Panc1 (cell line): ENCODE results near the gene TFEB.

Experiments
- POLR2AphosphoS5 ChIP-seq: IDR thresholded peaks from 2 replicates; pipeline ENCODE4 v1.6.1; 2012; ENCODE audit warnings: mild to moderate bottlenecking, low read depth, low read length, moderate library complexity
- SIN3A ChIP-seq: IDR thresholded peaks from 2 replicates; pipeline ENCODE4 v1.6.1; 2012; ENCODE audit warnings: low read depth, mild to moderate bottlenecking, low read length, moderate library complexity, borderline replicate concordance; ENCODE audit not compliant: insufficient read depth
- TCF7L2 ChIP-seq: IDR thresholded peaks from 2 replicates; pipeline ENCODE4 v1.6.1; 2011; ENCODE audit warnings: mild to moderate bottlenecking, low read depth, low read length, inconsistent platforms
- TF ChIP-seq, protein P1 (sequence below): fragments of 450-650 bp; IDR thresholded peaks from 2 replicates; pipeline ENCODE4 v1.5.1; 2017; ENCODE audit warnings: mild to moderate bottlenecking
- TF ChIP-seq, protein P2 (sequence below), 2 experiments: IDR thresholded peaks; 2 replicates each; pipeline ENCODE4 v1.6.1; 2011 to 2012; ENCODE audit warnings: low read depth in 2 of 2, control low read depth in 1 of 2, low read length in 1 of 2, mild to moderate bottlenecking in 1 of 2, moderate library complexity in 1 of 2; ENCODE audit not compliant: insufficient read depth in 1 of 2

GRCh38 chr6:41748102-41748477 is 12.7 kb upstream of the TFEB start:
- TF ChIP-seq, protein P1, sequence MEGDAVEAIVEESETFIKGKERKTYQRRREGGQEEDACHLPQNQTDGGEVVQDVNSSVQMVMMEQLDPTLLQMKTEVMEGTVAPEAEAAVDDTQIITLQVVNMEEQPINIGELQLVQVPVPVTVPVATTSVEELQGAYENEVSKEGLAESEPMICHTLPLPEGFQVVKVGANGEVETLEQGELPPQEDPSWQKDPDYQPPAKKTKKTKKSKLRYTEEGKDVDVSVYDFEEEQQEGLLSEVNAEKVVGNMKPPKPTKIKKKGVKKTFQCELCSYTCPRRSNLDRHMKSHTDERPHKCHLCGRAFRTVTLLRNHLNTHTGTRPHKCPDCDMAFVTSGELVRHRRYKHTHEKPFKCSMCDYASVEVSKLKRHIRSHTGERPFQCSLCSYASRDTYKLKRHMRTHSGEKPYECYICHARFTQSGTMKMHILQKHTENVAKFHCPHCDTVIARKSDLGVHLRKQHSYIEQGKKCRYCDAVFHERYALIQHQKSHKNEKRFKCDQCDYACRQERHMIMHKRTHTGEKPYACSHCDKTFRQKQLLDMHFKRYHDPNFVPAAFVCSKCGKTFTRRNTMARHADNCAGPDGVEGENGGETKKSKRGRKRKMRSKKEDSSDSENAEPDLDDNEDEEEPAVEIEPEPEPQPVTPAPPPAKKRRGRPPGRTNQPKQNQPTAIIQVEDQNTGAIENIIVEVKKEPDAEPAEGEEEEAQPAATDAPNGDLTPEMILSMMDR: no peak
- no peak for TF ChIP-seq SIN3A
- TF ChIP-seq, protein P2, sequence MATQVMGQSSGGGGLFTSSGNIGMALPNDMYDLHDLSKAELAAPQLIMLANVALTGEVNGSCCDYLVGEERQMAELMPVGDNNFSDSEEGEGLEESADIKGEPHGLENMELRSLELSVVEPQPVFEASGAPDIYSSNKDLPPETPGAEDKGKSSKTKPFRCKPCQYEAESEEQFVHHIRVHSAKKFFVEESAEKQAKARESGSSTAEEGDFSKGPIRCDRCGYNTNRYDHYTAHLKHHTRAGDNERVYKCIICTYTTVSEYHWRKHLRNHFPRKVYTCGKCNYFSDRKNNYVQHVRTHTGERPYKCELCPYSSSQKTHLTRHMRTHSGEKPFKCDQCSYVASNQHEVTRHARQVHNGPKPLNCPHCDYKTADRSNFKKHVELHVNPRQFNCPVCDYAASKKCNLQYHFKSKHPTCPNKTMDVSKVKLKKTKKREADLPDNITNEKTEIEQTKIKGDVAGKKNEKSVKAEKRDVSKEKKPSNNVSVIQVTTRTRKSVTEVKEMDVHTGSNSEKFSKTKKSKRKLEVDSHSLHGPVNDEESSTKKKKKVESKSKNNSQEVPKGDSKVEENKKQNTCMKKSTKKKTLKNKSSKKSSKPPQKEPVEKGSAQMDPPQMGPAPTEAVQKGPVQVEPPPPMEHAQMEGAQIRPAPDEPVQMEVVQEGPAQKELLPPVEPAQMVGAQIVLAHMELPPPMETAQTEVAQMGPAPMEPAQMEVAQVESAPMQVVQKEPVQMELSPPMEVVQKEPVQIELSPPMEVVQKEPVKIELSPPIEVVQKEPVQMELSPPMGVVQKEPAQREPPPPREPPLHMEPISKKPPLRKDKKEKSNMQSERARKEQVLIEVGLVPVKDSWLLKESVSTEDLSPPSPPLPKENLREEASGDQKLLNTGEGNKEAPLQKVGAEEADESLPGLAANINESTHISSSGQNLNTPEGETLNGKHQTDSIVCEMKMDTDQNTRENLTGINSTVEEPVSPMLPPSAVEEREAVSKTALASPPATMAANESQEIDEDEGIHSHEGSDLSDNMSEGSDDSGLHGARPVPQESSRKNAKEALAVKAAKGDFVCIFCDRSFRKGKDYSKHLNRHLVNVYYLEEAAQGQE (IDR thresholded peaks at IDR 0.05; ENCODE audit: insufficient read depth in 1 of 2, low read depth in 2 of 2, low read length in 1 of 2): no peak
- TF ChIP-seq POLR2AphosphoS5: no peak
- TF ChIP-seq TCF7L2: no peak
